GM19328 (cell line): ENCODE results near the gene ACTN1.

ENCODE experiments used
- ATAC-seq: cut with Tn5 transposase; IDR thresholded peaks from one replicate; pipeline ENCODE4 v1.9.1; 2021; ENCODE audit warnings: mild to moderate bottlenecking, moderate library complexity; ENCODE audit not compliant: unreplicated experiment

The ACTN1 gene

DNA sequence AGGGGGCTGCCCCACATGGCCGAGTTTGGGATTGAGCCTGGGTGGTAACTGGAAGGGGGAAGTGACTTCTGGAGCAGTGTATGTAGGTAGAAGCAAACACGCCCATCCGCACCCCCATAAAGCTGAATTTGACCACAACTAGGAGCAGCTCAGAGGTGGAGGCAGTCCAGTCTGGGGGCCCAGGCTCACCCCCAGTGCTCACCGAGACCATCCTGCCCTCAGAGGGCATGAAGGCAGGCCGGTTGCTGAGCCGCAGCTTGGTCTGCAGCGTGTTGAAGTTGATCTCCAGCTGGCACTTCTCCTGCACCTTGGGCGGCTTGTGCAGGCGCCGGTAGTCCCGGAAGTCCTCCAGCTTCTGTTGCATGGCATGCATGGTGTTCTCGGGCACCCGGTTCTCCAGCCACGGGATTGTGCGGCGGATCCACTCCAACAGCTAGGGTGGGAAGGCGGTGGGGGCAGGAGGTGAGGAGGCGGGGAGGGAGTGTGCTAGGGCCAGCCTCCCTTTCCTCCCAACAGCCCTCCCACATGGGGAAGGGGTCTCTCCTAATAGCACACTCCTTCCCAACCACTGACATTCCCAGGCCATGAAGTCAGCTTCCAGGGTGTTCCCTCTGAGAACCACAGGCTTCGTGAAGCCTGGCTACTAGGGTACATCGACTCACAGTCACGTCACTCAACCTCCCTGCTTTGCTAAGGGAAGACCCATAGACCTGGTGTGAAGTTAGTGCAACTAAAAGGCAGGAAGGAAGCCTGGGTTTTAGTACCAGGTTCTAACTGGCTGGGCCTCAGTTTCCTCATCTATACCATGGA, 87.0 kb downstream of the ACTN1 start:
- ATAC-seq: no peak

DNA sequence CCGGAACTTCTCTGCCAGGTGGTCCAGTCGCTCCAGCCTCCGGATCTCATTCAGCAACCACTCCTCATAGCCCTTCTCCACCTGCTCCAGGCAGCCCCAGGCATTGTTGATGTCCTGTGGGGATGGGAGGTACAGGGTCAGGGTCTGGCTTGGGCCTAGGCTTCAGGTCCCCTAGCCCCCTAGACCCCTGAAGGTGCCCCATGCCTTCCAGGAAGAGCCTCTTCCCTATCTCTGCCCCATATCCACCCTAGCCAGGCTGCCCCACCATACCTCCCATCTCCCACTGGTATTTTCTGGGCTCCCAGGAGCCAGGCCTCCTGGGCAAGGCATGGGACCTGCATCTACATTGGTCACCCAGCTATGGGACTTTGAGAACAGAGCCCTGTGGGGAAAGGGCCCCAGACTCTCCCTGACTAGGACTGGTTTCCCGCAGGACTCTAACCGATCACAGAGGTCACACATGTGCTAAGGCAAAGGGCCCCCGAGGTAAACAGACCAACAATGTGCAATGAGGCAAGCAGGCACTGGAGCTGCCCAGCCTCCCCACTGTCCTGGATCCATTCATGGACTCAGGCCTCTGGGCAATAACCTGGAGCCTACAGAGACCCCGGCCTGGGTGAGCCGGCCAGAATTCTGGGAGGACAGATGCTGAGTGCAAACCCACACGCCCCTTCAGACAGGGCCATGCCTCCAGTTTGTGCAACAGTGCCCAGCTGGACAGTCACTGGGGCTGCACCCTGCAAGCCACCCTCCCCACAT, 88.8 kb downstream of the ACTN1 start:
- no peak for ATAC-seq

DNA sequence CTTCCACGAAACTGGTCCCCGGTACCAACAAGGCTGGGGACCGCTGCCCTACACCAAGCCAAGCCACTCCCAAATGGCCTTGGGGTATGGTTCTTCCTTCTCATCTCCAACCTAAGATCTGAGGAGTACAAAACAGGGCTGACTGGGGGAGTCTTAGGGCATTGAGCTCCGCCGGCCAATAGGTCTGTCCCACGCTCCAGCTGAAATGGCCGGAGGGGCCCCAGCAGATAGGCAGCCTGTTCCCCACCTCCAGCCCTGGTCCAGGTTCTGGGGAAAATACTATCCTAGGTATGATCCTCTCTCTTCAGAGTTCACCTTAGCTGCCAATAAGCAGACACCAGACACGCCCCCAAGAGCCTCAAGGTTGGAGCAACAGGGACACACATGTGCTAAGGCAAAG, 90.2 kb downstream of the ACTN1 start:
- ATAC-seq: no peak

DNA sequence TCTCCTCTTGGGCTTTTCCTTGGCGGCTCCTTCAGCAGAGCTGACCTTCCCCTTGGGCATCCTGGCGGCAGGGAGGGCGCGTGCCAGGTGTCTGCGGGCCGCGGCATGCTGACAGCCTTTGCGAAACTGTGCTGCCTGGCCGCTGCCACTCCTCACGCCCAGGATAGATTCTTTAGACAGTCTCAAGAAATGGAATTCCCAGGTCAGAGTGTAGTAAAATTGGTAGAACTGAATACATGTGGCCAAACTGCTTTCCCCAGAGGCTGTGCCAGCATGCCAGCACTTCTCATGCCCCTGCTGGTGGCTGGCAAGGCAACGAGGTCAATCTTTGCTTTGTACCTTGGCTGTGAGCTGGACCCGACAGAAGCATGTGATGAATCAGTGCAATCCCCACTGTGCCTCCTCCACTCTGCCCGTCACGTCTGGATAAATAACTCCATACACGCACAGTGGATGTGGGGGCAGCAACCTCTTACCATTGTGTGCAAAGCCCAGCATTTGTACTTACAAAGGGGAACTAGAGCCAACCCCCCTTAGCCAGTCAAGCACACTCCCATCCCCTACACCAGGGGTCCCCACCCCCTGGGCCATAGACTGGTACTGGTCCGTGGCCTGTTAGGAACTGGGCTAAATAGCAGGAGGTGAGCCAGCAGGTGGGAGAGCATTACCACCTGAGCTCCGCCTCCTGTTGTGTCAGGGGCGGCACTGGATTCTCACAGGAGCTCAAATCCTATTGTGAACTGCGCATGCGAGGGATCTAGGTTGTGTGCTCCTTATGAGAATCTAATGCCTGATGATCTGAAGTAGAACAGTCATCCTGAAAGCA, 90.9 kb downstream of the ACTN1 start:
- no peak for ATAC-seq

DNA sequence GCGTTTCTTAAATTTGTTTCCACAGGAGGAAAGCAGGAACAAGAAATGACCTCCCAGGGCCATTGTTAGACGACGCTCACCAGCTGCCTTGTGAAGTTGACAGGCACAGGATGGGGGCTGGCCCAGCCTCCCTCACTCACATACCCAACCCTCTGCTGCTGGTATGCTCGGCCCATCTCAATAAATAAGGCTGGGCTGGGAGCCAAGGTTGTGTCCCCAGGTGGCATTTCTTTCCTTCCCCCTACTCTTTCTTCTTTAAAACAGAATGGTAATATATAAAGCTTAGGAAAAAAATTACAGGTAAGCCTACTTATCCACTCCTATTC, 93.0 kb downstream of the ACTN1 start:
- no peak for ATAC-seq

DNA sequence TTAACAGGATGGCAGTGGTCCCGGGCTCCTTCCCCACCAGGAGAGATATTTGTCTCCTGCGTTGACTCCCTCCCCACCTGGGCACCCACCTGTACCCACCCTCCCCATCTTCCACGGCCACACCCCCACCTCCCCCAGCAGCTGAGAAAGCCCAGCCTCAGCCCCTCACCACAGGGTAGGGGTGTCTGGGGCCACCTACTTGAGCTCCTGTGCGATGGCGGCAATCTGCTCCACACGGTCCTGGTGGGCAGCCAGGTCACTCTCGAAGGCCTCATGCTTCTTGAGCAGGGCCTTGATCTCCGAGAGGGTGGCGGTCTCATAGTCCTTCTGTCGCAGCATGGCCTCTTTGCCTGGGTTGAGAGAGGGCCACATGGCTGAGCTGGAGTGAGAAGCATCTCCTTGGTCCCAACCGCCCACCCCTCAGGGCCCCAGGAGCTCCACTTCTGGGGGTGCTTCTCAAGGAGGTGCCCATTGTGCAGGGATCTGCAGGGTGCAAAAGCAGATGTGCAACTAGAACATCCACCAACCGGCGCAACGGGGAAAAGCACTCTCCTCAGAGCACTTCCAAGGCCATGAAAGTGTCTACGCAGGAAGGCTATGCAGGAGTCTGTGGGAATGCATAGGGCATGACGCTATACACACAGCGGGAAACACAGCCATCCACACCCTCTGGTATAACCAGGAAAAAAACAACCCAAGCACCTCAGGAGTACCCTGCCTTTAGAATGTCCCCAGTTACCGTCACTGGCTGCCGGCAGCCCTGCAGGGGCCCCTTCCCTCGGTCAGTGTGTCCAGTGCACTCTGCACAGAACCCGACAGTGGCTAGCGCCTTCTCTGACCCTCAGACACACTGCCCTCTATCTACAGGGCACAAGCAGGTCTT, 93.6 kb downstream of the ACTN1 start:
- no peak for ATAC-seq

DNA sequence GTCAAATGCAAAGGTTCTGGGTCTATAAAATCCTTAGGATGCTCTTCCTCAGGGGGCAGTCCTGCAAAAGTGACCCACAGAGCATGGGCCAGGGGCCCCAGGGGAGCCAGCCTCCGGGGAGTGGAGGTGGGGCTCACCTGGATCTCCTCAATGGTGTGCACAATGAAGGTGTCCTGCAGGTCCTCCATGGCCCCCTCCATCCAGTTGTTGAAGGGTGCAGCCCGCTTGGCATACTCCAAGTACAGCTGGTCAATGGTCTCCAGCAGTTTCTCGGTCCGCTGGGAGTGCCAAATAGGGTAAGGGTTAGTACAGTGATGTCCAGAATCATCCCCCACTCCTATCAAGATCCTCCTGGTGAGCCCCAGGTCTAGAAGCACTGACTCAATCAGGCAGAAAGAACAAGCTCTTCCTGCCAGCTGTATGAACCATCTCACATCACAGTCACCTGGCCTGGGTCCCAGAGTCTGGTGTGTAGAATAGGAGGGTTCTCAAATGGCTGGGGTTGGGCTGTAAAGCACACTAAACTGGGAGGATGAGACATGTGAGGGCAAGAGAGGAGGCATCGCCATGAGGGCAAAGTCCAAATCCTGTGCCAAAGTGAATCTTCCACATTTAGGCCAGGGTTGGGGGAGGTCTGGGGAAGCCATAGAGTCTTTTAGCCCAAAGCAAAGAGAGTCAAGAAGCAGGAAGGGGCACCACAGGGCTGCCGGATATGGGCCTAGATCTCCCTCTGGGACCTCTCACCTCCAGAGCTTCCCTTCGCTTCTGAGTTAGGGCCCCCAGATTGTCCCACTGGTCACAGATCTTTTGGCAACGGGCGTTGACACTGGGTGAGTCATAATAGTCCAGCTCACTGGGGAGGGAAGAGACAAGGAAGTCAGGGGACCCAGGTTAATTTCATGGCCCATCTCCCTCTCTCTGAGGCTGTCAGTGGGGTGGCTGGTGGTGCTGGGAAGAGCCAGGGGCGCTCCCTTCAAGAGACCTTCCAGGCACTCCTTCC, 94.8 kb downstream of the ACTN1 start:
- ATAC-seq: no peak

DNA sequence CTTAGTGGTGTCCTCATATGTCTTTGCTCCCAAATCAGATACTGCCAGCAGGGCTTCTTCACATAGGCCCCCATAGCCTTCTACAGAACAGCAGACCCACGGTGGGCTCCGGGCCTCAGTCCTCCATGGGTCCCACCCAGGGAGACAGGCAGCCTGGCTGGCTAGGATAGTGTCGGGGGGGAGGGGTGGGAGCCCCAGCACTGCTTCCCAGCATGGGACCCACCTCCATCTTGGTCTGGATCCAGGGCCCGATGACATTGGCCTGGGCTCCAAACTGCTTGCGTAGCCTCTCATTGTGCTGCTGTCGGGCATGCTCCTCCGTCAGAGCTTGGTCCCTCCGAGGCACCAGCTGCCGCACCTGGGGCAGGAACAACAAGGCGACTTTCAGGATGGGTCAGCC, 96.9 kb downstream of the ACTN1 start:
- no peak for ATAC-seq

DNA sequence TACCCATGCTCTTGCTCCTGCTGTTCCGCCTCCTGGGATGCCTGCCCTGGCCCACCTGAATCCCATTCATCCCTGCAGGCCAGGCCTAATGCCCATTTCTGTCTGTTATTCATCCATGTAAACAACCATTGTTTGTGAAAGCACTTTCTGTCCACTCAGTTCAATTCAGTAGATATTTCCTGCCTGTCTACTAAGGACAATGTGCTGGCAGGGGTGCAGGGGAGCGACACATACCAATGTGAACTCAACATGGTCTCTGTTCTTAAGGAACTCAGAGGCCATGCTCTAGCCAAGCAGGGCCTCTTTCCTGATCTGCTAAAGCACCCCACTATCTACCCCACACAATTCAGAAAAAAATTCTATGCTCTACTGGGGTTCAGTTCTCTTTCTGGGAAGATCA, 97.7 kb downstream of the ACTN1 start:
- ATAC-seq: no peak

DNA sequence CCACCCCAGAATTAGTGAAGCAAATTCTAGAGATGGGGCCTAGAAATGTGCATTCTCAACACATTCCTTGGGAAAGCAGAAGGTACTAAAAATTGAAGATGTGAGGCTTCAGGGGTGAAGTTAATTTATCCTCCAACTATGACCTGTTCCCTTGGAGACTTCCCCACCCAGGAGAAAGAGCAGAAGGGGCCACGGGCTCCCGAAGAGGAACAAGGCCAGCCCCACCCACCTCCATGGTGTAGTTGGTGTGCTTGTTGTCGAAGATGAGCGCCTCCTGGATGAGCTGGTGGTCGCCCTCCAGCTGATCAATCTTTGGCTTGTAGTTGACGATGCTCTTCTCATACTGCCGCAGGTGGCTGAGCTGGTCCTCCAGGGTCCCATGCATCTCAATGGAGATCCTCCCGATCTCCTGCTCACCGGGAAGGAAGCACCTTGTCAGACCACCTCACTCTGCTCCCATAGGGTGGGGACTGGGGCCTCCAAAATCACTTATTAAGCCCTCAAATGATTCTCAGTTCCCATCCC, 98.5 kb downstream of the ACTN1 start:
- ATAC-seq: no peak

DNA sequence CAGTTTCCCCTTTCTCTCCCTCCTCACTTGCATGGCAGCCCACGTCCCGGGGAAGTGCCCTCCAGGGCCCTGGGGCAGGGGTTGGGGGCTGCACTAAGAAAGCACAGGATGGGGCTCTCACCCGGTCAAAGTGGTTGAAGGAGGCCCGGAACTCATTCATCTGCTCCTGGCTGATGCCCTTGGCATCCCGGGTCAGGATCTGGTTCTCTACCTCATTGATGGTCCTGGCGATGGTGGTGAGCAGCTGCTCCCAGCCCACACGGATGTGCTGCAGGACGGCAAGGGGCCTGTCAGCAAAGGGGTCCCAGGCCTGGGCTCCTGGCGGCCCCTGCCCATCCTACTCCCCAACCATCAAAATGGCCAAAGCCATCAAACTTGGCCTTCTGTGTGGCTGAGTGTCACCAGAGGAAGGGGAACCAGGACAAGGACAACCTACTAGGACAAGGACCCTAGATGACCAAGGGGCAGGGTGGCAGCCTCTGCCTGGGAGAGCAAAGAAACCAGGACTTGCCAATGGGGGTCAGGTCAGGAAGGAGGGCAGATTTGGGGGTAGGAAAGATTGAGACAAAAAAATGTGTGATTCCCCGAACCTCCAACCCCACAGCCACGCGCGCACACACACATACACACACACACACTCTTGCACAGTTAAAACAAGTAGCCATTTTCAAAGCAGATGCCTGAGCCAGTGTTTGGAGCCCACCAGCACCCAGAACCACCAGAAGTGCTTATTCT, 99.1 kb downstream of the ACTN1 start:
- no peak for ATAC-seq

DNA sequence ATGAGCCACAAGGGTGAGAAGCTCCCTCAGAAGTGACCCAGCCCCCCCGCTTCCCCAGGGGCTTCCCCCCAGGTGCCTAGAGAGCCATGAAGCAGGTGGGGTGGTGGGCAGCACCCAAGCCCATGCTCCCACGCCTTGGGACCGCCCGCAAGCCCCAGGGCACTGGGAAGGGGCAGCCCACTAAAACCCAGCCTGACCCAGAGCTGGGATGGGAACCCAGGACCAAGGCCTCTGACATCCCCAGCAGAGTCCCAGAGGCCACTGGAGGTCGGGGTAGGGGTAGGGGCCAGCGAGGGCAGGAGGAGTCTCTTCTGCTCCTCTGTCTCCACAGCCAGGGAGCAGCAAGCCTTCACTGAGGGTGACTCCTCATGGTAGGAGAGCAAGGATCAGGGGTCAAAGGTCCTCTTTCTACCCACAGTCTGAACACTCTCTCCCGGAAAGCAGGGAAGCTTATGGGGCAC, 99.8 kb downstream of the ACTN1 start:
- ATAC-seq: no peak

DNA sequence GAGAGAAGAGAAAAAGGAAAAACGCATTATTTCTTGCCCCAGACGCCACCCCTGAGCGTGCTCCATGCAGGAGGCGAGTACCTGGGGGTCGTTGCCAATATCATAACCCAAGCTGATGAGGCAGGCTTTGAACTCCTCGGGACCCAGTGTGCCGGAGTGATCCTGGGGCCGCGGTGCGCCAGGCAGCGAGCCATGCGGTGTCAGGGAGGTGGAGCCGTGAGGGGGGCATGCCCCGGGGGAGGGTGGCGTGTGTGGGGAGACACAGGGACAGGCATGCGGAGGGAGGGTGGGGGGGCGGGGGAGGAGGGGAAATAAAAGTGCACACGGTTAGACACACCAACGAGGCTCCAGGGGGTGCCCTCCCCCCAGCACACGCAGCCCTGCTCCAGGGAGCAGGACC, 100.2 kb downstream of the ACTN1 start:
- no peak for ATAC-seq

DNA sequence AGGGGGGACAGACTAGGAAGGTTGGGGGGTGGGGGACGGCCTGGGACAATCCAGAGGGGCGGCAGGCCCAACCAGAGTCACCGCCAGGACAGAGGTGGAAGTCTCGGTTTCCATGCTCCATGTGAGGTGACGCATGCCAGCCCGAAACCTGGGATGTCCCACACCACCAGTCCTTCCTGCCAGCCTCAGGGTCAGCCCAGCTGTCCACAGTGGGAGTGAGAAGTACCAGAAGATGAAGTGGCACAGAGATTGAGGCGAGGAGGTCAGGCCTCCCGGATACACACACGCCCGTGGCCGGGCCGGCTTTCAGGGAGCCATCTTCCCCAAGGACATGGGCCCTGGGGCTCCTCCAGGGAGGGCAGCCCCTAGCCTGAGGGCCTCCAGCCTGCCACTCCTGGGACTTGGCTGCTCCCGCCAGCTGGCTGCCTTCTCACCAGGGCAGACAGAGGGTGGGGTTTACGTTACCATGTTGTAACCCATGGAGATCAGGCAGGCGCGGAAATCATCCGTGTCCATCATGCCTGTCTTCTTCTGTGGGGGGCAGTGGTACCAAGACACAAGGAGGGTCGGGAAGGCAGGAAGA, 101.0 kb downstream of the ACTN1 start:
- no peak for ATAC-seq

DNA sequence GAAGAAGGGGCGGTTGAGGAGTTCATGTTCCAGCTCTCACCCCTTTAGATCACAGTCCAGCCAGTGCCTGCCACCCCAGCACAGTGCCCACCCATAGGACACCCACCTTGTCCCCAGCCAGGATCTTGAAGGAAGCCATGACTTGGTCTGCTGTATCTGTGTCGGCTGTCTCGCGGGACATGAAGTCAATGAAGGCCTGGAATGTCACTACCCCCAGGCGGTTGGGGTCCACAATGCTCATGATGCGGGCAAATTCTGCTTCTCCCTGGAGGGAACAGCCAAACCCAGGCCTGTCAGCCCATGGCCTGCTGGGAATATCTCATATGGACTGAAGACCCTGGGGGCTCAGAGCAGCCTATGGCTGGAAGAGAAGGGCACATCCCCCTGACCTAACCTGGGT, 102.1 kb downstream of the ACTN1 start:
- ATAC-seq: no peak

DNA sequence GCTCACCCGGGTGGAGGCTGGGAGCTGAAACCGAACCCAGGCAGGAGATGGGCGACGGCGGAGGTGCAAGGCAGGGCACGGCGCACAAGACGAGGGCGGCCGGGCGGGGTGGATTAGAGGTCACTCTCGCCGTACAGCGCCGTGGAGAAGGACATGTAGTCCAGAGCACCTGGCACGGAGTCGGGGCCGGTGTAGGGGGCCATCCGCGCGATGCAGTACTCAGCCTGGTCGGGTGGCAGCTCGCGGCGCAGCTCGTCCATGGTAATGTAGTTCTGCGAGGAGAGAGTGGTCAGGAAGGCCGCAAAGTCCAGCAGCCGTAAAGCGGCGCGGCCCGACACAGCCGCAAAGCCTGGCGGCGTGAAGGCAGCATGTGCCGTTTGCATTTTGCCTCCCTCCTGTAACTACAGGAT, 104.4 kb downstream of the ACTN1 start:
- no peak for ATAC-seq

DNA sequence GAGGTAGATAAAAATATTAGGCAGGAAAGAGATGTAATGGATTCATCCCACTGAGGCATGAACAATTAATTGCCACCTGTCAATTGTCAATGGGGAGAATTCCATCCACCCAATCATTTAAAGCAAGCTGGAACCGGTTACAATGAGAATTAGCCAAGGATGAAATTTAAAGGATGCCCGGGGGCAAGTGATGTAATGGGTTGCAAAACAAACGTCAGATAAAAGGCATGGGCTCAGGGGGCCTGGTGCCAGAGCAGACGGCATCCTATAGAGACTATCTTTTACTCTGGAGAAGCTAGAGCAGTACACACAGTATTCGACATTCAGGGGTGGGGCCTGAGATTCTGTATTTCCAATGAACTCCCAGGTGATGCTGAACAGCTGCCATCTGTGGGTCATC, 105.7 kb downstream of the ACTN1 start:
- no peak for ATAC-seq

DNA sequence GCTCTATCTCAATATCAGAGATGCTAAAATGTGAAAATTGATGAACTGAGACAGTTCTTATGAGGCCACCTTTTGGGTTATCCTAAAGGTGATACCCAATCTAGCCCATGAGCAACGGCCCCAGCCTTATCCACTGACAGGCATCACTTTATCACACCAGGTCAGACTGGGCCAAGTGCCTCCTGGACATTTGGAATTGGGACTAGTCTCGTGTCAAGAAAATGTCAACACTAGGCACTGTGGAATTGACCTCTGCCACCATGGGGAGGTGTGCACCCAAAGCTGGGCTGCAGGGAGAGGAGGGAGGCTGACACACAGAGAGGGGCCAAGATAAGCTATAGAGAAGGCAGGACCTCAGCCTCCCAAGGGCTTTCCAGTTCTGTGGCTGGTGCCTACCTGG, 107.7 kb downstream of the ACTN1 start:
- ATAC-seq: no peak
